DMS53 (cell line): ENCODE results near the gene LEKR1.

Experiments used
- DNase-seq: peaks from one replicate; lab custom pipeline; 2025; lab: John Stamatoyannopoulos, UW

Gene LEKR1

DNA sequence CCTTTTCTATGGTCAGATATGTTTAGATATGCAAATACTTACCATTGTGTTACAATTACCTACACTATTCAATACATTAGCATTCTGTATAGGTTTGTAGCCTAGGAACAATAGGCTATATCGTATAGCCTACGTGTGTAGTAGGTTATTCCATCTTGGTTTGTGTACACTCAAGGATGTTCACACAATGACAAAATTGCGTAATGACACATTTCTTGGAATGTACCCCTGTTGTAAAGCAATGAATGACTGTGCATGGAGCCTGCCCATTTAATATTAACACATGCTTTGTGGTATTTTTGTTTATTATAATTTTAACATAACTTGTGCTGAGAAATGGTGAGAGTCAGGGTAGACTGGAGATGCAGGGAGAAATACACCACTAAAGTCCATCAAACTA lies 154.9 kb downstream of the LEKR1 start:
- DNase-seq, result no peak

DNA sequence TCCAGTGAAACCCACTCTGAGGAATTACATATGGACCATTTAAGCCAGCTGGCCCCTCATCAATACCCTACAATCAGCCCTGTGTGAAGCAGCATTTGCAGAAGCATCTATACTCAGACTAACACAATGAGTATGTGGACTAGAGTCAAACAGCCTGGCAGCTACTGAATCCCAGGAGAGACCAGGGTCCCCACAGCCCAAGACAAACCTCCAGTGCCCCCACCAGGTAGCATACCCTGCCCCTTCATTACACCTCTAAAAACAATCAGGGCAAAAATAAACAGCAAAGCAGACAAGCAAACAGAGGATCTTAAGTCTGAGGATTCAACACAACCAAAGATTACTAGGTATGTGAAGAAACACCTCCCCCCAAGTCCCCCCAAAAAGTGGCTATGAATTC lies 157.4 kb downstream of the LEKR1 start:
- no peak for DNase-seq

DNA sequence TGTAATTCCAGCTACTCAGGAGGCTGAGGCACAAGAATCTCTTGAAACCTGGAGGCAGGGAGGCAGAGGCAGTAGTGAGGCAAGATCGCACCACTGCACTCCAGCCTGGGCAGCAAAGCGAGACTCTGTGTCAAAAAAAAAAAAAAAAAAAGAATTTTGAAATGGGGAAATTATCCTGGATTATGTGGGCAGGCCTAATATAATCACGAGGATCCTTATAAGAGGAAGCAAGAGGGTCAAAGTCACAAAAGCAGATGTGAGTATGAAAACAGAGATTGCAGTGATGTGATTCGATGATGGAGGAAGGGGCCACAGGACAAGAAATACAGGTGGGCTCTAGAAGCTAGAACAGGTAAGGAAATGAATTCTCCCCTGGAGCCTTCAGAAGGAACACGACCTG lies 159.6 kb downstream of the LEKR1 start:
- no peak for DNase-seq

DNA sequence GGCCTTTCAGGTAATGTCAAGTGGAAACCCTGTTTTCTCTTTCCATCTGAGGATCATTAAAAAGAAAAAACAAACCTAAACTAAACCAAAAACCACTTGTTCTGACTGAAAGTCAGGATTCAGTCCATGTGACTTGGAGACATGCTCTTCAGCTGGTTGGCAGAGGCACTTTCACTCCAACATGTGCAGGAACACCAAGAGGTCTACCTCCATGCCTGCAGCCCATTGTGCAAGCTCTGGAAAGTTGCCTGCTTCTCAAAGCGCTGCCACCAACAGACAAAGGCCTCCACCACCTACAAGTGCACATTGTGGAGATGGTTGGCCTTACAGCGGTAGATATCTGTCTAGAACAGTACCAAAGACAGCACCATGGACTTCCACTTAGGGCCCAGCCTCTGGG lies 161.8 kb downstream of the LEKR1 start:
- DNase-seq, result no peak

DNA sequence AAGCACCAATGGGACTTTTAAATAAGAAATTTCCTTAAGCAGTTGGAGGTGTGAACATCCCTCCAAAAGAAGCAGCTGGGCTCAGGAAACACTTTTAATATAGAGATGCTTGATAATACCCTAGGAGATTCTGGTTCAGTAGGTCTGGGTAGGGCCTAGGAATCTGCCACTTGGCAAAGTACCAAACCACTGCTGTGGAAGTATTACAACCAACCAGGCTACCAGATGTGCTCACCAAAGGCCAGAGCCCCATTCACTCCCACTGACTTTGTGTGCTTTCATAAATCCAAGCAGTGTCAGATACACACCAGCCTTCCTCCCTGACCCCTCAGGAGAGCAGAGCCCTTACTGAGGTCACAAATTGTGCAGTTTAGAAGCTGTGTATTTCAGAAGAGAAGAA lies 171.2 kb downstream of the LEKR1 start:
- no peak for DNase-seq

DNA sequence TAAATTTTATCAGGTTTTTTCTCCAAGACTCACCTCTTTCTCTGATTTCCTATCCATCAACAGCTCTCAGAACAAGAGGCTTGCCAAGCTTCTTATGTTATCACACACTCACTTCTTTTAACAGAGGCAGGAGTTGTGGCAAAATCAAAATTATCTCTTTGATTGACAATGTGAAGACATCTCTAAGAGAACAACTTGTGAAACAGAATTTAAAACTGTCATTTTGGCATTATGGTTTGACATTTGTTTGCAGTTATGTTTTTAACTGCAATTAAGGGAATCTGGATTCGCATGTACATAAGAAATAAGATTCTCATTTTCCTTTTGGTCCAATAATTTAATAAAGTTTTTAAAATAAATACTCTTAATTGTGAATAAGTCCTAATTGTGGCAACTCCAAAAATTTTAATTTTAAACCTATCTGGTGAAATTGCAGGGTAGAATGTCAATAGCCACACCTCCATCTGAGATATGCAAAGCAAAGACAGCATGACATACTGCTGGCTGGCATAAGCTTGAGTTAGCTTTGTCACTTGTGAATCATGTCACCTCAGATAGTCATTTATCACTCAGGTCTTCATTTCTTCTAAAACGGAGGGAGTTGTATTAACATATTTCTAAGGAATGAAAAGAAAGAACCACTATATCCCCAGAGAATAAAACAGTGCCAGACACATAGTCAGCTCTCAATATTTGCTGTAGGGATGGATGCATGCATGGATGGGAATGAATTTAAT lies 175.2 kb downstream of the LEKR1 start:
- no peak for DNase-seq

DNA sequence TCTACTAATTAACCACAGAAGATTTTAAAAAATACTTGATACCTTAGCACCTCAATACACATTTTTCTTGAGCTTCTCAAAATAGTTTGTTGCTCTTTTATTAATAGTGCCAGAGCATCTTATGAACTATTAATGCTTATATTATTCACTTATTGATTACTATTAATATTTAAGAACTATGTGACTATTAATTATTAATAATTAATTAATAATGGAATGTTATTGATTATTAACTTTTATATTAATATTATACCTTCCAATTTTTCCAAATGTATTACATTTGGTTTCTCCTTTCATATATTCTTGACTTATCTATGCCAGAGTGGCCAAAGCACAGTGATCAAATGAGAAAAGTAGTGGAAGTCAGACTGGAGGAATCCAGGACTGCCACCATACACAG lies 195.5 kb downstream of the LEKR1 start:
- no peak for DNase-seq

DNA sequence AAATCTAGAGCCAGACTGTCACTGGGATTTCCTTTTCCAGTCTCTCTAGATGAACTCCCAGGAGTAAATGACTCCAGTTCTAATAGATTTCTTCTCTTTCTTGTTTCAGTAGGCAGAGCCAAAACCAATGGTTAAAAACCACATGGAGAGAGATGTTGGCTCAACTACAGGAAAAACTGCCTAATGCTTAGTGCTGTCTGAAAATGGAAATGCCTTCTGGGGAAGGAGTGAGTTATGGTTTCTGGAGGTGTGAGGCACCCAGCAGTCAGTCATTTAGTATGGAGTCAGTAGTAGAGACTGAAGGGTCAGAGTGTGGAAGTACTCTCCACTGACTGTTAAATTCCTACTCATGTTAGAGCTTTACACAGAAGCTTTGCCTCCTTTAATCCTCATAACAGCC lies 197.1 kb downstream of the LEKR1 start:
- DNase-seq, result no peak

DNA sequence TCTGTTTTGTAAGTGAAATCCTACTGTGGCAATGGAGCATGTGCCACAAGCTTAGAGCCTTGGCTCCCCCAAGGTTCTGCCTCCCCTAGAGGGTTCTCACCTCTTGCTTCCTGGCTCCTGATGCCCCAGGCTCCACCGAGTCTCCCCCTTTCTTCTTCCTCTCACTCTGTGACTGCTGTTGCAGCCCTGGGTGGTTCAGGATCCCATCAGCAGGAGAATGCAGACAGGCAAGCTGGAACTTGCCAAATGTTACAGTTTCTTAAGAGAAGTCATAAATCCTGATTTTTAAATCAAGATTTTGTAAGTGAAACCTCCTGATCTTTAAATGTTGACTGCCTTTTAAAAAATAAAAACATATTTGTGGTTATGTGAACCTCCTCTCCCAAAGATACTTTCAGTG lies 199.9 kb downstream of the LEKR1 start:
- no peak for DNase-seq

DNA sequence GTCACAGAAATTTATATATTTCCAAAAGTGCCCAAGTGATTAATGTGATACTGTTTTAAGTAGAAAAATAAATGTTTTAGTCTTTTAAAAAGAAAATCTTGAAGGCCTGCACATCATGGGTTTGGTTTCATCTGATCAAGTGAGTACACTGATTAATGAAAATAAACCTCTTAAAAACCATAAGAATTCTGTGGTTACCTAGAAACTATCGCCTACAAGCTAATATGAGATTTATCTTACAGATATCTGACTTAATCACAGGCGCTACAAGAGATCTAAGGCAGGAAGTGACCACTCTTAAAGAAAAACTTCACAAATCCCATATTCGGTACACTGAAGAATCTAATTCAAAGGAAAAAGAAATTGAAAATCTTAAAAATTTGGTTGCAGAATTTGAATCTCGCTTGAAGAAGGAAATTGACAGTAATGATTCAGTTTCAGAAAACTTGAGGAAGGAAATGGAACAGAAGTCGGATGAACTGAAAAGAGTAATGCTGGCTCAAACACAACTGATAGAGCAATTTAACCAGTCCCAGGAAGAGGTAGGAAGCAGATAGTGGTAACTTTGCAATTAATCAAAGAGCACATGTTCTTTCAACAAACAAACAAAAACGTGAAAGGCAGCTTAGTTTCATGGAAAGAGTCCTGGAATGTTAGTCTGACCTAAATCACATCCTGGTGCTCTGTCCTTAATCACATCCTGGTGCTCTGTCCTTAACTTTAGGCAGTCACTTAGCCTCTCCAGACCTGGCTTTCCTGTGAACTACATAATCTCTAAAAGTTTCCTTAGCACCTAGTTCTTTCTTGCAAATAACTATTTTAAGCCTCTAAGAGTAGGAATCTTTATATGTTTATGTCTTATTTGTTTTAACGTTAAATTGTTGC lies 201.9 kb downstream of the LEKR1 start:
- DNase-seq, result no peak

DNA sequence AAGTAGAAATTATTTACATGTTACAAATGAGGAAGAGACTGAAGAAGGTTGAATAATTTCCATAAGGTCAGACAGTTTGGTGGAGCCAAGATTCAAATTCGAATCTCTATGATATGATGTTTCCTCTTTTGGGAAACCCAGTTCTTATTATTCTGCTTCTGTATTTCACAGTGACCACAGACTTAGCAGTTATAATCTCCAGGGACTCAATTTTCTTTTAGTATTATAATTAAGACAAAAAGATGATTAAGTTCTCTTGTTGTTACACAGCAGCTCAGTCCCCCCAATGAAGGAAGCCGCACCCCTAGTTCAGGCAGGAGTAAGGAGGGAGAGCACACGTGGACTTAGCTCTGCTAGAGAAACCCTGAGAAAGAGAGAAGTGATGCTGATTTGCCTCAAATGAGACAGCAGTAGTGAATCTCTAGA lies 203.2 kb downstream of the LEKR1 start:
- DNase-seq, result no peak

DNA sequence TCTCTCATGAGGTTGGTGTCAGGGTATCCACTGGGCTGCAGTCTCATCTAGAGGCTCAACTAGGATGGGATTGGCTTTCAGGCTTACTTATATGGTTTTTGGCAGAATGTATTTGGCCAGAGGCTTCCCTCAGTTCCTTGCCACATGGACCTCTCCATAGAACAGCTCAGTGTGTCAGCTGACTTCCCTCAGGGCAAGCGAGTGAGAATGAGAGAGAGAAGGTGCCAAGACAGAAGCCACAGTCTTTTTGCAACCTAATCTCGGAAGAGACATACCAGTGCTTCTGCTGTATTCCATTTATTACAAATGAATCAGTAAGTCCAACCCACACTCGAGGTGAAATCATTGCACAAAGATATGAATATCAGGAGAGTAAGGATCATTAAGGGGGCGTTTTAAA lies 204.6 kb downstream of the LEKR1 start:
- no peak for DNase-seq

DNA sequence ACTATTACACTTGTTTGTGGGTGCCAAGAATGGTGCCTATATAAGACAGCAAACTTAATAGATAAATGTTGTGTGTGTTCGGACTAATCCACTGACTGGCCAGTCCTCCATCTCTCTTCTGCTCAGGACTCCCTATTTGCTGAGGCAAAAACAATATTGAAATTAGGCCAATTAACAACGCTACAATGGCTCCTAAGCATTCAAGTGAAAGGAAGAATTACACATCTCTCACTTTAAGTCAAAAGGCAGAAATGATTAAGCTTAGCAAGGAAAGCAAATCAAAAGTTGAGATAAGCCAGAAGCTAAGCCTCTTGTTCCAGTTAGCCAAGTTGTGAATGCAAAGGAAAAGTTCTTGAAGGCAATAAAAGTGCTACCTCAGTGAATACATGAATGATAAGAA lies 206.8 kb downstream of the LEKR1 start:
- DNase-seq, result no peak

DNA sequence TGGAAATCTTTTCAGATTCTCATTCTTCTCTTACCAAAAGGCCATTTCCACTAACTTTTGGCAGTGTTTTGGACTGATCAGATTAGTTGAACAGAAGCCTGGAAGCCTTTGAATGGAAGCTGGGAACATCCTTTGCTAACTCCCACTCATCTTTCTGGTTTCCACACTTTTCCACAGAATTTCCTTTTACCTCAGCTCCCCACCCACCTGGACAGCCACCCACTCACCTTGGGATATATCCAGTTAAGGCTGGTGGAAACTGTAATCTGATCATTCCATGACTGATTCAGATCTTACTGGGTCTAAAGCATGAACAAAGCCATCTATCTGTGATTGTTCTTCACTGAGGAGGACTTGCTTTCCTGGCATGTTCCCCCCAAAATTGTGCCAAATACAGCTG lies 214.3 kb downstream of the LEKR1 start:
- no peak for DNase-seq

DNA sequence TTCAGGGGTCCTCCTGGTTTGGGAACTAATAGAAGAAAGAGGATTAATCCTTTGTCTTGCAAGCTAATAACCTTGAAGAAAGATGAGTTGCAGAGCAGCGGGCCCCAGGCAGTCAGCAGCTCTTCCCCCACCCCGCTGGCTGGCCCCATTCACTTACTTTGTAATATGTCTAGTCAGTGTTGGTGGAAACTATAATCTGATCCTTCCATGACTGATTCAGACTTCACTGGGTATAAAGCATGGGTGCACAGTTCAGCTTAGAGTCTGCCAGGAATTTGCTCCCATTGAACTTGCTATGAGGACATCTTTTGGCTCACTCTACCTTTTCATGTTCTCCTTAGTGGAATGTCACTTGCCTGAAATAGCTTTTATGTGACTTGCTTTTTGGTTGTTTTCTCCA lies 216.1 kb downstream of the LEKR1 start:
- DNase-seq, result no peak

DNA sequence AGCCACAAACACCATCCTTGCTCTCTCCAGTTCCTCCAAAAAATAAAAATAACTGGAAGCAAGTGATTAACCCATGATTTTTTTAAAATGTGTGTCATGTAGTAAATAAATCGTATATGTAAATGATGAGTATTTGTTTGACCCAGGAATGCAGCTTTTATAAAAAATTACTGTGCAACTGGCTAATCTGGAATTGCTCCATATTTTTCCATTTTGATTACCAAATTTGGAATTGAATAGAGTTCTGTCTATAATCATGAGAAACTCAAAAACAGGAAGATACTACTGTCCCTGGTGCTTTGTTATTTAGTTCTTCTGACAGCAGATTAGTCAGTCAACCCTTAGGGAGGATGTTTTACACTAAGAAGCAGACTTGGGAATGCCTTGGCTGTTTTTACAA lies 217.6 kb downstream of the LEKR1 start:
- no peak for DNase-seq

DNA sequence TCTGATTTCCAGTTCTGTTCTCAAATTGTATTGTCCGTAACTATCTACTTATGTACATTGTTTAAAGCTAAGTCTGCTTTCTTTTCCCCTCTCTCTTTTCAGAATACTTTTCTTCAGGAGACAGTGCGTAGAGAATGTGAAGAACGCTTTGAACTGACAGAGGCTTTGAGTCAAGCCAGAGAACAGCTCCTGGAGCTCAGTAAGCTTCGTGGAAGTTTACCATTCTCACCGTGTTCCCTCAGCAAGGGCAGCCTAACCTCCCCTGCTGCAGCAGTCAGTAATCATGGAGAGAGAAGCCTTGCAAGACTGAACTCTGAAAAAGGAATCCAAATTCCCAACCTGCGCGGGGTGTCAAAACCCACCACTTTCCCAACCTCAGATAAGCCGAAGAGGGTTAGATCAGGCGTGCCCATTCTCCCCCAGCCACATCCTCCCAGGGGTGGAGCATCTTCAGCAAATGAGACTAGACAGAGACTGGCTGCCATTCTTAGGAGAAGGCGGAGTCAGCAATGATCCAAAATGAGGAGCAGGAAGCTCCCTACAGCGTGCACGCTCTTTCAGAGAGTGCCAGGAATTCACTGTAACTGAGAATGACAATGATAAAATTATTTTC lies 219.2 kb downstream of the LEKR1 start:
- no peak for DNase-seq

DNA sequence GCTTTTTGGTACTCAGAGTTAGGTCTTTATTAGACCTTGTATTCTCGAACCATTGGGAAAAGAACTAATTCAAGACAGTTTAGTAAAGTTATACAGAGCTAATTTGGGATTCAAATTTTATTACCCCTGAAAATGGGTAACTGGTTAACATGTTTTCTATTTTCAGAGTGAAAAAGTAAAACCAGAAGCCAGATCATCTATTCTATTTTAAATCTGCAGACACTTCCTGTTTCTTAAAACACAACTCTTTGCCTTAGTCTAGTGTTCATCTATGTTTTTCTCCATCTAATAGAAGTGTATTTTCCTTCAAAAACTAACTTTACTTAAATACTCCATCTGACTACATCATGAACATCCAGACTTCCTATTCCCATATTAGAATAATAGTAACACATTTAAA lies 220.4 kb downstream of the LEKR1 start:
- no peak for DNase-seq

DNA sequence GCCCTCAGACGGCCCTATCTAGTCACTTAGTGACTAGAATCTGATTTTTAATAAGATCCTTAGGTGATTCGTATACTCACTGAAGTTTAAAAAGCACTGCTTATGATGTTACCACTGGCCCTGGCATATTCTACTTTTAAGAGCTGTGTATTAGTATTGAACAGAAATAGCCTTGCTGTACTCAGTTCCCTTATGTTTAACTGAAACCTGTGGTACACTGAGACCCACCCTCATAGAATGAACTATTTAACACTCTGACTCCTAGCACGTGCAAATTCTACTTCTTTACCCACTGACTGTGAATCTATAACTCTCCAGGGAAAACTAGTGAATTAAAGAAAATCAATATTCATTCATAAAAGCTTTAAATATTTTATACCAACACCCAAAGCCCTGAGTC lies 224.9 kb downstream of the LEKR1 start:
- no peak for DNase-seq

DNA sequence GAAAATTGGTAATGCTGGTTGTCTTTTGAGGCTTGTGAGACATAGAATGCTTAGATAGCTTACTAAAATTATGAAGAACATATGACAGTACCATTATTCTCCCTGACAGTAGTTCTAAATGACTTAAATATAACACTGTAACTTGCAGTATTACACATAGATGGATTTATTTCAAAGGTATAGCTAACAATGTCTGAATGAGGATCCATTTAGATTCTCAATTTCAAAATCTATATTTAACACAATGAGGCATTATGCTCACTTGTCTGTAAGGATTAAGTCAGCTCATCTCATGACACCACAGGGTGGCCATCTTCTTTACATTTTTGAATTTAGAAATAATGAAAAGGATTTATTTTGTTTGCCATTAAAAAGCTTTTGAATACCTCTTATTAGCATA lies 225.4 kb downstream of the LEKR1 start:
- DNase-seq, result no peak

DNA sequence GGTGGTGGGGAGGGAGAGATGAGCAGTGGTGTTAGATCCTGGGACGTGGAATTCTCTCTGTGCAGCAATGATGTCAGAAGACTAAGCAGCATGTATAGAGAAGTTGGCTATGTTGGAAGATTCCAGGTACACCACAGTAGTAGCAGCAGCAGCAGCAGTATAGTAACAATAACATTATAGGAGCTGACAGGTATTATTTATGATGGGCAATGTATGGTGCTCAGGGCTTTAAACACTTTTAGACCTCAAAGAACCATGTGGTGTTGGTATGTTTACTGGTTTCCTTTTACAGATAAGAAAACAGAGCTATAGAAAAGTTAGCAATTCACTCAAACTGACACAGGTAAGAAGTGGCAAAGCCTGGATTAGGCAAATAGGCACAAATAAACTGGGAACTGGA lies 229.9 kb downstream of the LEKR1 start:
- no peak for DNase-seq

DNA sequence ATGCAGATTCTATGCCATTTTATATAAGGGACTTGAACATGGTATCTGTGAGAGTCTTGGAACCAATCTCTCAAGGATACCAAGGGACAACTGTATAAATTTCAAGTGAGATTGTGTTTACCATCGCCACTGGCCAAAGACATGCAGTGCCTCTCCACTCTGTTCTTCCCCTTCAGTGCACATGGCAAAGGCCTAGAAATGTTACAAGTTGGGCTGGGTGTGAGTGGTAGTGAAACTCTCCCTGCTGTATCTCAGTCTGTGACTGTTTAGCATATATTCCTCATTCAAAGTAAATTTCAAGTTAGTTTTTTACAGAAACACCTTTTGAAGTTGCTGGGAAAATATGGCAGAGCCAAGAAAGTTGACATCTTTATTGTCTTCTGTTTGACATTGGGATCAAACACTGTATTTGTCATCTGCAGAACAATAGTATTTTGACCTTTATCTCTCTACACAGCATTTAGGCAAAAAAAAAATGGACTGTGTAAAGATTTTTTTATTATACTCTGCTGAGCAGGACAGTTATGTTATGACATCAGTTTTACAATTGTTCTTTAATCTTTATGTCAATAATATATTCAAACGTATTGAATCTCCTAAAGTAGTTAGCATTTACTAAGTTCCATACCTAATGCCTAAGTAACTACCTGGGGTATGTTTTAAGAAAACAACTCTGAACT lies 232.4 kb downstream of the LEKR1 start:
- DNase-seq, result peak; percentile 30

DNA sequence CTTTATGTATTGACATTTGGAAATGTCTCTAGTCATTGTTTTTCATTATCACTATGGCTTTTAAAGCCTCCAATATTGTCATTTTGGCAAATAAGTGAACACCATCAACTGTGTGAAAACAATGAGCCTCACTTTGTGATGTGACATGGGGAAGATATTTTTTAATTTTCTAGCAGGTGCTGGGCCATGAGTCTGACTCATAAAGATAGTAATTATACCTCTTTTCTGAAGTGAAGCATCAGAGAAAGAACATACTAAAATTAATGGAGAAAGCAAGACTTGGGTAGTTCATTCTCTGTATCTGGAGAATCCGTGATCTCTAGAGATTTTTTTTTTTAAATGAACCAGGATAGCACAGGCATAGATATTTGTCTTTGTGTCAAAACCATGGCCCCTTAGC lies 233.0 kb downstream of the LEKR1 start:
- peak; percentile 3 for DNase-seq
